ENCODE measurements around the gene TOP3B. TPM values are rescaled to one million over a fixed set of nuclear protein-coding genes. Genes with fewer than 3 reads are reported as not detected.

The TOP3B gene
- total and polyA plus RNA-seq, 9 of the 15 experiments (the other 6 are each of a cell fraction or from before 2014, with no cell fraction given), result 3.0 to 188 (median 112) TPM

GRCh38 chr22:21970037-21970799 is 12.4 kb downstream of the TOP3B start (continued):
- TF ChIP-seq ZNF280A (IDR thresholded peaks at IDR 0.05; ENCODE audit: low read depth, partially characterized antibody) (peak; percentile 41), ZNF143 (CRISPR knock-in tag; IDR thresholded peaks at IDR 0.05) (0 out of 2 replicates have a peak, but pooled peaks have one; percentile 10), POLR2A (conservative IDR thresholded peaks at IDR 0.05) (peak; percentile 69), STAG1 (CRISPR knock-in tag; IDR thresholded peaks at IDR 0.05; ENCODE audit: borderline replicate concordance) (peak; percentile 21; the same call in 1 of the 2 replicates), ZBTB7A (IDR thresholded peaks at IDR 0.05; ENCODE audit: borderline replicate concordance, control insufficient read depth, low read depth, low read length) (no peak), NR3C1 (CRISPR knock-in tag; IDR thresholded peaks at IDR 0.05) (0 out of 2 replicates have a peak, but pooled peaks have one; percentile 29), ZFP91 (CRISPR knock-in tag; IDR thresholded peaks at IDR 0.05) (no peak), MCM3 (IDR thresholded peaks at IDR 0.05) (no peak), BRCA1 (IDR thresholded peaks at IDR 0.05) (no peak), BRCA1 (CRISPR knock-in tag; IDR thresholded peaks at IDR 0.05) (peak; percentile 94; the same call in 1 of the 2 replicates), ZNF668 (CRISPR knock-in tag; IDR thresholded peaks at IDR 0.05) (no peak), ZBTB17 (CRISPR knock-in tag; IDR thresholded peaks at IDR 0.05) (no peak), ZNF124 (CRISPR knock-in tag; IDR thresholded peaks at IDR 0.05) (no peak), TAF7 (tag; IDR thresholded peaks at IDR 0.05) (no peak), XRCC5 (IDR thresholded peaks at IDR 0.05; ENCODE audit: low read depth, low read length) (no peak), SNRNP70 (optimal IDR thresholded peaks at IDR 0.05; ENCODE audit: low read depth, low read length) (peak; percentile 31), CBFB (CRISPR knock-in tag; IDR thresholded peaks at IDR 0.05) (no peak), CTBP1 (IDR thresholded peaks at IDR 0.05; ENCODE audit: borderline replicate concordance) (no peak), TCF3 (CRISPR knock-in tag; IDR thresholded peaks at IDR 0.05) (no peak), ARID4B (CRISPR knock-in tag; IDR thresholded peaks at IDR 0.05) (0 out of 2 replicates have a peak, but pooled peaks have one; percentile 11)
- TF ChIP-seq, protein P1, sequence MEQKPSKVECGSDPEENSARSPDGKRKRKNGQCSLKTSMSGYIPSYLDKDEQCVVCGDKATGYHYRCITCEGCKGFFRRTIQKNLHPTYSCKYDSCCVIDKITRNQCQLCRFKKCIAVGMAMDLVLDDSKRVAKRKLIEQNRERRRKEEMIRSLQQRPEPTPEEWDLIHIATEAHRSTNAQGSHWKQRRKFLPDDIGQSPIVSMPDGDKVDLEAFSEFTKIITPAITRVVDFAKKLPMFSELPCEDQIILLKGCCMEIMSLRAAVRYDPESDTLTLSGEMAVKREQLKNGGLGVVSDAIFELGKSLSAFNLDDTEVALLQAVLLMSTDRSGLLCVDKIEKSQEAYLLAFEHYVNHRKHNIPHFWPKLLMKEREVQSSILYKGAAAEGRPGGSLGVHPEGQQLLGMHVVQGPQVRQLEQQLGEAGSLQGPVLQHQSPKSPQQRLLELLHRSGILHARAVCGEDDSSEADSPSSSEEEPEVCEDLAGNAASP (IDR thresholded peaks at IDR 0.05), result no peak
